Left ventricle myocardium inferior (tissue), 1 donor: ENCODE results near the gene USE1. TPM values are rescaled to one million over a fixed set of nuclear protein-coding genes. Genes with fewer than 3 reads are reported as not detected.
A peak's percentile ranks its signal among the peaks of the same experiment; 100 is the strongest.

Experiments used
- DNase-seq: peaks from one replicate; pipeline ENCODE4 v3.0.0-alpha.2; 2020
- H3K27ac ChIP-seq: fragments of 200-600 bp; replicated peaks from 2 replicates; pipeline ENCODE4 v1.8.0; 2021
- H3K27me3 ChIP-seq: fragments of 200-600 bp; 2 replicates; pipeline ENCODE4 v1.8.0; 2021; ENCODE audit warnings: low read depth
- H3K36me3 ChIP-seq: fragments of 200-600 bp; 2 replicates; pipeline ENCODE4 v1.8.0; 2021
- H3K4me1 ChIP-seq: fragments of 200-600 bp; 2 replicates; pipeline ENCODE4 v1.8.0; 2021
- H3K4me3 ChIP-seq: fragments of 200-600 bp; 2 replicates; pipeline ENCODE4 v1.8.0; 2021; ENCODE audit warnings: mild to moderate bottlenecking, moderate library complexity
- H3K9me3 ChIP-seq: fragments of 200-600 bp; replicated peaks from 2 replicates; pipeline ENCODE4 v1.8.0; 2021
- intact Hi-C: fragments of 100-400 bp; cut with micrococcal nuclease; formaldehyde crosslinking; loops from one replicate; pipeline ENCODE4 v1.11.0; 2022
- total RNA-seq: library from RNA; stranded (reverse); fragmentation: NEBNext Ultra II Directional; extraction: Animal tissue kit (Norgen Biotek cat#: 25700); gene quantifications from one replicate; pipeline ENCODE4 v1.2.1, GENCODE V29; 2021
- TF ChIP-seq, protein P1 (sequence below): fragments of 200-600 bp; IDR thresholded peaks from 2 replicates; pipeline ENCODE4 v1.8.0; 2021; ENCODE audit warnings: antibody characterized with exemption, mild to moderate bottlenecking, borderline replicate concordance
- donor health status: DM: no; HTN: yes; CAD: no; lungs with severe emphysema.

Gene USE1
- total RNA-seq, 1 donor from 2014 or later: 27.5 TPM

DNA sequence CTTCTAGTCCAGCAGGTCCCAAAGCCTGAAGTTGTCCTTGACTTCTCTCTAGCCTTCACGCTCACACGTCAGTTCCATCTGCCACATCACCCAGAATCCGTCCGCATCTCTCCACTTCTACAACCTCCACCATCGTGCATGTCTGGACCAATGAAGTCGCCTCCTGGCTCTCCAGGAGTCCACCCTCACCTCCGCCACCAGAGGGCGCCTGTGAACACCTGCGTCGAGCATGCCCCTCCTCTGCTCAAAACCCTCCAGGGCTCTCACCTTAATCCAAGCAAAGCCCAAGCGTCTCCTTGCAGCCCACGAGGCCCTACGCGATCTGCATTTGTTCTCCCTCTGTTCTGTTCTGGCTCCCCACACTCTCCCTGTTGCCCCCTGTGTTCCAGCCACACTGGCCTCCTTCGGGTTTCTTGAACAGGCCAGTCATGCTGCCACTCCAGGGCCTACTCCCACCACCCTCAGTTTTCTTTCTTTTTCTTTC lies 45.7 kb downstream of the USE1 start:
- Histone ChIP-seq H3K27me3 (no peaks in the 10 kb centered on the region), H3K4me3 (peak overlapping the region; percentile 1), H3K27ac (no peak overlapping the region), H3K9me3 (peaks cover 13% of the 10 kb centered on the region), H3K36me3 (peaks cover 16% of the 10 kb centered on the region), H3K4me1 (peaks cover 15% of the 10 kb centered on the region)
- TF ChIP-seq, protein P1, sequence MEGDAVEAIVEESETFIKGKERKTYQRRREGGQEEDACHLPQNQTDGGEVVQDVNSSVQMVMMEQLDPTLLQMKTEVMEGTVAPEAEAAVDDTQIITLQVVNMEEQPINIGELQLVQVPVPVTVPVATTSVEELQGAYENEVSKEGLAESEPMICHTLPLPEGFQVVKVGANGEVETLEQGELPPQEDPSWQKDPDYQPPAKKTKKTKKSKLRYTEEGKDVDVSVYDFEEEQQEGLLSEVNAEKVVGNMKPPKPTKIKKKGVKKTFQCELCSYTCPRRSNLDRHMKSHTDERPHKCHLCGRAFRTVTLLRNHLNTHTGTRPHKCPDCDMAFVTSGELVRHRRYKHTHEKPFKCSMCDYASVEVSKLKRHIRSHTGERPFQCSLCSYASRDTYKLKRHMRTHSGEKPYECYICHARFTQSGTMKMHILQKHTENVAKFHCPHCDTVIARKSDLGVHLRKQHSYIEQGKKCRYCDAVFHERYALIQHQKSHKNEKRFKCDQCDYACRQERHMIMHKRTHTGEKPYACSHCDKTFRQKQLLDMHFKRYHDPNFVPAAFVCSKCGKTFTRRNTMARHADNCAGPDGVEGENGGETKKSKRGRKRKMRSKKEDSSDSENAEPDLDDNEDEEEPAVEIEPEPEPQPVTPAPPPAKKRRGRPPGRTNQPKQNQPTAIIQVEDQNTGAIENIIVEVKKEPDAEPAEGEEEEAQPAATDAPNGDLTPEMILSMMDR: peak; percentile 92
- peak; percentile 78 for DNase-seq
- intact Hi-C loops: no loop called here

GRCh38 chr19:17262557-17262956 lies 47.4 kb downstream of the USE1 start:
- intact Hi-C loops: no loop called here

DNA sequence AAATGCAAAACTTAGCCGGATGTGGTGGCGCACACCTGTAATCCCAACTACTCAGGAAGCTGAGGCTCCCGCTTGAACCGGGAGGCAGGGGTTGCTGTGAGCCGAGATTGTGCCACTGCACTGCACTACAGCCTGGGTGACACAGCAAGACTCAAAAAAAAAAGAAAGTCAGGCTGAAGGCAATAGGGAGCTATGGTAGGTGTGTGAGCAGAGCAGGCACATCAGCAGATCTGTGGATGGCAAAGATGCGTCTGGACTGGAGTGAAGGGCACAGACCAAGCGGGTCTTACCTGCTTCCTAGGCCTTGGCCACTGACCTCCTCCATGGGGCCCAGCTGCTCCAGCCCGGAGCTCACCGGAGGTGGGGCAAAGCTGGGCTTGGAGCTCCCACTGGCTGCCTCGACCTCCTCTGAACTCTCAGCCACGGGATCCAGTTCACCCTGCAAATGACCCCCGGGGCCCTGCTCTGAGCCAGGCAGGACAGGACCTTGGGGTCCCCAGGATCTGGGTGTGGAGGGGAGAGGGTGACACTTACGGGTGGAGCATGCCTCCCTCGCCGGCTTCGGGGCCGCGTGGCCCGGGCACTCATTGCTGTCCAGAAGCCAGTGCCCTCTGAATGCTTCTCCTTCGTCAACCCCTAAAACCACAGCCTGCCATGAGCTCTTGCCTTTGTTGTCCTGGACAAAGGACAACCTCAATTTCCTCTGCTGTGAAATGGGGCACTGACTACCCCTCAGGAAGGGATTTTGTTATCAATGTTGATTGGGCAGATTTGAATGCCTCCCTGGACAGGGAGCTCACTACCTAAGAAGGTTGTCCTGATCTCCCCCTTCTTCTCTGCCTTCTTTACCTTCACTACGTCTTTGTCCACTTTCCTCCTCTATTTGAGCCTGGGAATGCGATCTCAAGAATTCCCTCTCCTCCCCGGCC lies 48.8 kb downstream of the USE1 start:
- H3K36me3 ChIP-seq: peaks cover 12% of the 10 kb centered on the region
- no peak for DNase-seq
- H3K4me3 ChIP-seq: peak overlapping the region; percentile 71
- H3K9me3 ChIP-seq: peaks cover 12% of the 10 kb centered on the region
- intact Hi-C loops: no loop called here
- TF ChIP-seq, protein P1: no peak
- peaks cover 36% of the 10 kb centered on the region for H3K4me1 ChIP-seq
- no peaks in the 10 kb centered on the region for H3K27me3 ChIP-seq
- H3K27ac ChIP-seq: peak overlapping the region; percentile 90

More at GRCh38 chr19:17262557-17262956, 47.4 kb downstream of the USE1 start:
- peaks cover 16% of the 10 kb centered on the region for H3K36me3 ChIP-seq
- H3K4me3 ChIP-seq: peak overlapping the region; percentile 71
- H3K4me1 ChIP-seq: peaks cover 23% of the 10 kb centered on the region
- no peaks in the 10 kb centered on the region for H3K27me3 ChIP-seq
- peak overlapping the region; percentile 90 for H3K27ac ChIP-seq
- TF ChIP-seq, protein P1: no peak
- peaks cover 13% of the 10 kb centered on the region for H3K9me3 ChIP-seq
- DNase-seq: no peak

- Histone ChIP-seq H3K4me3 (peak within 1 kb of the TSS; percentile 71), H3K36me3 (peaks cover 14% of the 10 kb centered on the region), H3K27ac (peak within 1 kb of the TSS; percentile 90), H3K9me3 (peaks cover 5% of the 10 kb centered on the region), H3K27me3 (no peaks in the 10 kb centered on the region), H3K4me1 (peaks cover 36% of the 10 kb centered on the region)
- DNase-seq: peak; percentile 52
- TF ChIP-seq, protein P1: no peak
- intact Hi-C loops: no loop called here
Measured at GRCh38 chr19:17264641-17264979, 49.5 kb downstream of the USE1 start, which contains the start of gene USHBP1. USHBP1 (minus strand) TSS chr19:17264745; CDS start chr19:17264299, 446 bp downstream.

GRCh38 chr19:17266026-17266425 lies 50.9 kb downstream of the USE1 start:
- Histone ChIP-seq H3K4me1 (peaks cover 36% of the 10 kb centered on the region), H3K36me3 (peaks cover 24% of the 10 kb centered on the region), H3K4me3 (no peak overlapping the region), H3K9me3 (no peaks in the 10 kb centered on the region), H3K27me3 (no peaks in the 10 kb centered on the region), H3K27ac (peak overlapping the region; percentile 90)
- intact Hi-C loops: no loop called here
- TF ChIP-seq, protein P1: no peak
- no peak for DNase-seq
